HuH-7.5 (cell line): ENCODE measurements around the gene PNPLA5.
A peak's percentile ranks its signal among the peaks of the same experiment; 100 is the strongest.
"Not testable (repeated sequence)": the region's sequence is repeated elsewhere in the genome, so short reads cannot be mapped to it uniquely, and the experiment has no call there.

Experiments used
- DNase-seq: peaks from one replicate; pipeline ENCODE4 v3.0.0; 2011; ENCODE audit warnings: low spot score

The PNPLA5 gene, protein sequence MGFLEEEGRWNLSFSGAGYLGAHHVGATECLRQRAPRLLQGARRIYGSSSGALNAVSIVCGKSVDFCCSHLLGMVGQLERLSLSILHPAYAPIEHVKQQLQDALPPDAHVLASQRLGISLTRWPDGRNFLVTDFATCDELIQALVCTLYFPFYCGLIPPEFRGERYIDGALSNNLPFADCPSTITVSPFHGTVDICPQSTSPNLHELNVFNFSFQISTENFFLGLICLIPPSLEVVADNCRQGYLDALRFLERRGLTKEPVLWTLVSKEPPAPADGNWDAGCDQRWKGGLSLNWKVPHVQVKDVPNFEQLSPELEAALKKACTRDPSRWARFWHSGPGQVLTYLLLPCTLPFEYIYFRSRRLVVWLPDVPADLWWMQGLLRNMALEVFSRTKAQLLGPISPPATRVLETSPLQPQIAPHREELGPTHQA

GRCh38 chr22:43891360-43892182 lies at the start of gene PNPLA5:
Gene PNPLA5 (minus strand): TSS chr22:43892013. CDS start chr22:43891880, 133 bp downstream.
- DNase-seq, result no peak

- DNase-seq, result no peak
Observed at GRCh38 chr22:43941449-43941848, 49.6 kb upstream of the PNPLA5 start.

GRCh38 chr22:43931771-43932170 lies 40.0 kb upstream of the PNPLA5 start:
- DNase-seq, result no peak

DNA sequence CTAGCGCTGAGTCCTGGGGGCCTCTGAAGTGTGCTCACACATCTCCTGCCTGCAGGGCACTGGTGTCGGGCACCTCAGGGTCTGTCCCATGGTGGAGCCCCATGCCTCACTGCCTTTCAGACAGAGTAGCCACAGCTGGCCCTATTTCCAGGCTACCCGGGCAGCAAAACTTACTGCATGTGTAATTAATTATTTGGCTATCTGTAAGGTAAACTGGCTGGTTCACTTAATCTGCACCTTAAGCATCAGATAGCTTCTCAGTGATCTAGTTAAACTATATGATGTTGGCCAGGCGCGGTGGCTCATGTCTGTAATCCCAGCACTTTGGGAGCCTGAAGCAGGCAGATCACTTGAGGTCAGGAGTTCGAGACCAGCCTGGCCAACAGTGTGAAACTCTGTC lies 37.1 kb upstream of the PNPLA5 start:
- no peak for DNase-seq

- DNase-seq, result no peak
Observed at GRCh38 chr22:43928468-43928867, 36.7 kb upstream of the PNPLA5 start.

GRCh38 chr22:43926349-43926710 lies 34.5 kb upstream of the PNPLA5 start:
- DNase-seq, result no peak

DNA sequence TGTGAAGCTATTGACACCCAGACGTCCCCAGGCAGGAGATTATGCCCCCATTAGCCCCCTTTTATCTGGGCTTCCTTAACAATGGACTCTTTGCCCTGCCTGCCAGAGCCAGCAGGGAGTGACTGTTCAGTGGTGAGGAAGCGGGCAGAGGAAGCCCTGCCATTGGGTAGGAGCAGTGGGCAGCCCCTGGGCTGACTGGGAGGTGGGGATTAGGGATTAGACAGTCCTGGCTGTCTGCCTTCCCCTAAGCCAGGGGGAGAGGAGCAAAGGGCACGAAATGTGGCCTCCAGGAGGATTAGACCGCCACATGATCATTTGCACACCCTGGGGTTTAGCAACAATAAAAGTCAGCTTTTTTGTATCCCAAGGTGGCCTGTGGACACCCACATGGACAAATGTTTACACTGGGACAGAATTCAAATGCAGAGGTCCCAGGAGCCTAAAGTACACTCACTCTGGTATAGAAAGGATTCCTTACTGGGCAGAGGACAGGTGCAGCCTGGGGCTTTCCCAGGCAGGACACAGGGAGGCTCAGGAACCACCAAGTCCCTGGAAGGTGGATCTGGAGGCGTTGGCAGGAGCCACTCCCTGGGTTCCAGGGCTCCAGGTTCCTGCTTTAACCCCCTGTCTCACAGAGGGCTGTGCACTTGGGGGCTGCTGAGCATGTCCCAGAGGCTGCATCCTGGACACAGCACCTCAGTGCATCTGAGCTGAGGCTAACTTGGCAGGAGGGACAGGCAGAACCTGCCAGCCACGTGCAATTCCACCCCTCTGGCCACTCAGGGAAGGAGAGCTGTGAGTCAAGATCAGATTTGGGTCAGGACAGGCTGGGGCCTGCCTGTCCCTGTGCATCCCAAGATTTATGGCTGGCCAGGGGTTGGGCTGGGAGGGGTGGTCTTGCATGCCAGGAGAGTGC lies 33.9 kb upstream of the PNPLA5 start:
- DNase-seq, result peak; percentile 72

- no peak for DNase-seq
Observed at GRCh38 chr22:43924877-43925276, 33.1 kb upstream of the PNPLA5 start.

- DNase-seq, result peak; percentile 82
Observed at GRCh38 chr22:43923631-43924464, 32.0 kb upstream of the PNPLA5 start, which contains the start of gene PNPLA3. Gene PNPLA3 (plus strand): TSS chr22:43923805. CDS start chr22:43923912, 107 bp downstream.

- no peak for DNase-seq
Observed at GRCh38 chr22:43923191-43923590, 31.4 kb upstream of the PNPLA5 start.

DNA sequence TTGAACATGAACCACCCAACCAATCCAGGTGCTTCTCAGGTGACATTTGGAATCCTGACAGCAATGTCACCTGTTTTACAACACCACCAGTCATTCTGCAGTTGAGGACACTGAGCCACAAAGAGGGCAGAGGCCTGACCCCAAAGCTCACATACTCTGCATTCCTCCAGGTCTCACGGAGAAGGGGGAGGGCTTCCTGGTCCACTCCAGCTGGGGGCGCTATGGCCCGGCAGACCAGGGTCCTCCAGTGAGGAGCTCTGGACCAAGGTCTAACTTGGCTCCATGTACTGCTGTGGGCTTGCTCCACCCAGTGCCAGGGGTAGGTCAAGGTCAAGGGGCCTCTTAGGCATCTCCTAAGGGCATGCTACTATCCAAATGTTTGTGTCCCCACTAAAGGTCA lies 30.3 kb upstream of the PNPLA5 start:
- DNase-seq, result no peak

DNA sequence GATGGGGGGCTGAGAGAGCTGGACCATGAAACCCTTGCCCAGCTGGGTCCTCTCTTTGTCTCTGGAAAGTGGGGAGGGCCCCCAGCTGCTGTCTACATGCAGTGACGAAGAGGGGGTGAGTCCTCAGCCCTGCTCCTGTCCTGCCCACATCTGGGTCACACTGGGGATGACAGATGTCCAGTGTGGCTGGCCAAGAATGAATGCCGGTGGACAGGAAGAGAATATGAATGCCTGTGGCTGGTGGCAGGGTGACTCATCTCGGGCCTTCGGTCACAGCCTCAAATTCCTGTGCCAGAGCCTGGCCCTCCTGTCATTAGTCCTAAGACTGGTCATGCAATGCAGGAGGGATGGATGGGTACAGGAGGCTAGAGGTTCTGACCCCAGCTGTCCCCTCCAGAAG lies 29.6 kb upstream of the PNPLA5 start:
- DNase-seq, result no peak

GRCh38 chr22:43919106-43919973 lies 27.5 kb upstream of the PNPLA5 start:
- no peak for DNase-seq

DNA sequence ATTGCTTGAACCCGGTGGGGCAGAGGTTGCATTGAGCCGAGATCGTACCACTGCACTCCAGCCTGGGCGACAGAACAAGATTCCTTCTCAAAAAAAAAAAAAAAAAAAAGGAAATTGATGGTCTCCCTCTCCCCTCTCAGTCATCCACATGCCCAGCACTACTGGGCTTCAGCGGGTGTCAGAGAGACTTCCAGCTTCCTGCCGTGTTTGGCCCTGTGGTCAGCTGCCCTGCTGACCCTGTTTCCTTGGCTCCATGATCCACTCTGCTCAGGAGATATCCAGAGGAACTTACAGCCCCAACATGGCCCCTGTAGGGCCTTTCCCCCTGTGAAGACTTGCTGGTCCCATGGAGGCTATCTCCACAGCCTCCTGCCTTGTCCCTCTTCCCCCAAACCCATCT lies 25.7 kb upstream of the PNPLA5 start:
- no peak for DNase-seq

GRCh38 chr22:43911351-43911750 lies 19.5 kb upstream of the PNPLA5 start:
- DNase-seq, result no peak

- DNase-seq, result no peak
Observed at GRCh38 chr22:43910178-43910695, 18.4 kb upstream of the PNPLA5 start.

DNA sequence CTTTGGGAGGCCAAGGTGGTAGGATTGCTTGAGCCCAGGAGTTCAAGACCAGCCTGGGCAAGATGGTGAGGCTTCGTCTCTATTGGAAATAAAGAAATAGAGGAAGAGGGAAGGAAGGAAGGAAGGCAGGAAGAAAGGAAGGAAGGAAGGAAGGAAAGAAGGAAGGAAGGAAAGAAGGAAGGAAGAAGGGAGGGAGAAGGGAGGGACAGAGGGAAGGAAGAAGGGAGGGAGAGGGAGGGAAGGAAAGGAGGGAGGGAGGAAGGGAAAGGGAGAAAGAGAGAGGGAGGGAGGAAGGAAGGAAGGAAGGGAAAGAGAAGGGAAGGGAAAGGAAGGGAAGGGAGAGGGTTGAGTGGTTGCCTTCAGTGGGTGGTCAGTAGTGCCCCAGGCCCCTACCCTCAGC lies 17.9 kb upstream of the PNPLA5 start:
- DNase-seq, result no peak

- no peak for DNase-seq
Observed at GRCh38 chr22:43905681-43906080, 13.9 kb upstream of the PNPLA5 start.

GRCh38 chr22:43904412-43904811 lies 12.6 kb upstream of the PNPLA5 start:
- DNase-seq, result not testable (repeated sequence)

DNA sequence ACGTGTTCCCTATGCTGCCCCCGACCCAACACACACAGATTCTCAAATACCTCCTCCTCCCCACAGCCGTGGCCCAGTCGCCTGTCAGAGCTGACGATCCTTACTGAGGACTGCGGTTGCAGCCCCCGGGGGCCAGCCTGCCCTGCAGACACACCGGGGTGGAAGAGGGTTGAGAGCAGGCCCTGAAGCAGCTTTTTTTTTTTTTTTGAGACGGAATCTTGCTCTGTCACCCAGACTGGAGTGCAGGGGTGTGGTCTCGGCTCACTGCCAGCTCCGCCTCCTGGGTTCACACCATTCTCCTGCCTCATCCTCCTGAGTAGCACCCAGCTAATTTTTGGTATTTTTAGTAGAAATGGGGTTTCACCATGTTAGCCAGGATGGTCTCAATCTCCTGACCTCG lies 11.2 kb upstream of the PNPLA5 start:
- not testable (repeated sequence) for DNase-seq
